HG02642 (cell line): Measurements from ENCODE around the gene COL19A1.
"Not testable (repeated sequence)": the region's sequence is repeated elsewhere in the genome, so short reads cannot be mapped to it uniquely, and the experiment has no call there.

Experiments used
- ATAC-seq: cut with Tn5 transposase; IDR thresholded peaks from one replicate; pipeline ENCODE4 v1.9.1; 2021; ENCODE audit warnings: mild to moderate bottlenecking; ENCODE audit not compliant: unreplicated experiment, poor library complexity

COL19A1 gene

DNA sequence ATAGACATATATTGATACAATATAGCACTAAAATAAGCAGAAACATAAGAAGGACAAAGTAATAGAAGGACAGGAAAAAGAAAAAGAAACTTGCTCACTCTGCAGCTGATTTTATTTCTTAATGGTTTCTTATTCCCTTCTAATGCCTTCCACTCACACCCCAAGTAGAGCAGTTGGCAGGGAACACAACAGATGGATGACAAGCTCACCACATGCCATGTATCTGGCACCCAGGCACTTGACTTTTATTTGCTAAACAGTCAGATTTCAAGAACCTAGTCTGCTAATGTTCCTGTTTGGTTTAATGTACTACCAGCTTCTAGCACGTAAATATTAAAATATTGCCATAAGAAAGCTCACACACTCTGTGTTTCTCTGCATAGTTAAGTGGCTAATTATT, 87.1 kb downstream of the COL19A1 start:
- ATAC-seq, result no peak

GRCh38 chr6:69954733-69955132, 88.4 kb downstream of the COL19A1 start:
- ATAC-seq, result no peak

DNA sequence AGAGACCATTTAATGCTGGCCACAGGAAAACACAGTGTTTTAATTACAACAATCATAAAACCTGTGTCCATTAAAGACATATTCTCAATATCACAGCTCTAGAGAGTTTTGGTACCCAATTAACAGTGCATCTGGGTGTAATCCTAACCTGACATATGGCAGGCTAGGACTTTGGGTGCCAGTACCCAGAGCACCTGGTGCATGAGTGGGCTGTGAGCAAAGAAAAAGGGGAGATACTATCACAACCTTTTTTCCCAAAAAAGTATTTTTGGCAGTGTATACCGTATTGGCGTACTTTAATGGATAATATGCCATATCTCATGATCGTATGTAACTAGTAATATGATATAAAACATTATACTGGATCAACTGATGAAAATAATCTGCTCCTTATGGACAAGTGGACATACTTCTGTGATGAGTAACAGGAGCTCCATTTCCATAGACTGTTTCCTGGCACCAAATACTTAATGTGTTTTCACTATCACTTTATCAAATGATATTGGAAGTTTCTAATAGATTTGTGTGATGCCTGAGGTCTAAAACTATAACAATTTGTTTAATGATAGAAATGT, 91.7 kb downstream of the COL19A1 start:
- no peak for ATAC-seq

DNA sequence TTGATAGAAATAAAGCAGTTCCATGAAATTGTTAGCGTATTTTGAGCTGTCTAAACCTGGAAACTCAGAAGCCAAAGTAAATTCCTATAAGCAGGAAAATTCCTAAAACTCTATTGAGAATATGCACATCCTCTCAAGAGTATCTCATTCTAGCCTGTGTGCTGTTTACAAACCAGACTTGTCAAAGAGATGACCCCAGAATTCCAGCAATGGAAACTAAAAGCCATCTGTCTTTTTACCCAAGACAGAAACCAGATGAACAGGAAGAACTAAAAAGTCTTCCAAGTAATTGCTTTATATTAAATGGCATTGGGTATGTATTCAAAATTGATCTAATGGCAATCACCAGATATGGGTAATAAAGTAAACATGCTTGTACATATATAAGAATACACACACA, 92.6 kb downstream of the COL19A1 start:
- no peak for ATAC-seq

GRCh38 chr6:69965974-69966373, 99.6 kb downstream of the COL19A1 start:
- ATAC-seq, result not testable (repeated sequence)

DNA sequence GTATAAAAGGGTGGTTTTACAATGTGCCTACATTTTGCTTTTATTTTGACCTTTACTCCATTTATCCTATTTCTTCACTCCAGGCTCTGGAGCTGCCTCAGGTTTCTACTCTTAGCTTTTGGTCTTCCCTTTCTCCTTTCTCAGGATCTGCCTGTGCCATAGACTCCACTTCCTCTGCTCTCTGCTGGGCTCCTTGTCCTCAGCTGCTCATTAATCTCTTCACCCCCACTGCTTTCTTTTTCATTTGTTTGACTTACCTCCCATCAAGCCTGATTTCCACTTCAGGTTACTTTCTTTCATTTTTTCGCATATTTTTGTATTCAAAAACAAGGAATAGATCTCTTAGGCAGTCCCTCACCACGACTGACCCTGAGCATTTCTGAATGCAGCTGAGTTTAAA, 106.8 kb downstream of the COL19A1 start:
- ATAC-seq, result no peak

GRCh38 chr6:69973763-69974162, 107.4 kb downstream of the COL19A1 start:
- ATAC-seq, result no peak

DNA sequence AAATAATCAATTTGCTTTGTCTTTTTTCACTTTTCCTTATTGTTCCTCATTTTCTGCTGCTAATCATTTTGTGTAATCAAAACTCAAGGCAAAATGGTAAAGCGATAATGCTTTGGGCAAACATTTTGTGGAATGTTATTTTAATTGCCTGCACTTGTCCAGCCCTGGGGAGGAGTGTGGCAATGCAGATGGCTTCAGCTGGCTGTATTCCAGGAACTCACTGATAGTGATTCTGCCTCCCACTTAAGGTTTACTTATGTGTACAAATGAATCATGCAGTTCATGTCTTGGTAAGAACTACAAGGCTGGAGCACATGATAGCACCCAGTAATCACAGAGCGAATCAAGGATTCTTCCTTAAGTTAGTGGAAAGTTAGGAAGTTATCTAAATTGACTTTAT, 107.8 kb downstream of the COL19A1 start:
- no peak for ATAC-seq

DNA sequence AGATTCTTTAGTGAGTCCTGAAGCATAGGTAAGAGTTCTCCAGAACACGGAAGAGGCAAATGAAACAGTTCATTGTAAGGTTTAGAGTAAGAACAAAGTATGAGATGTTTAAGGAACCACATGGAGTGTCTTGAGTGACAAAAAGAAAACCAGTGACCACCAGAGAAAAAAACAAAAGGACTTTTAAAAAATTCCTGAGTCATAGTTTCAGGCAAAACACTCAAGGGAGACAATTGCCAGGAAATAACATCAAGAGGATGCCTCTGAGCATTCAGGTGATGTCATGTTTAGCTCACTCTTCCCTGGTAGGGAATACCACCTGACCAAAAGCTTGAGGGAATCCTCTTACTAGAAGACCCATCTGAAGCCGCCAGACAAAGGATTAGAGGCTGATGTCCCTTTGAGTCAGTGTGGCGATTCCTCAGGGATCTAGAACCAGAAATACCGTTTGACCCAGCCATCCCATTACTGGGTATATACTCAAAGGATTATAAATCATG, 110.3 kb downstream of the COL19A1 start:
- no peak for ATAC-seq

DNA sequence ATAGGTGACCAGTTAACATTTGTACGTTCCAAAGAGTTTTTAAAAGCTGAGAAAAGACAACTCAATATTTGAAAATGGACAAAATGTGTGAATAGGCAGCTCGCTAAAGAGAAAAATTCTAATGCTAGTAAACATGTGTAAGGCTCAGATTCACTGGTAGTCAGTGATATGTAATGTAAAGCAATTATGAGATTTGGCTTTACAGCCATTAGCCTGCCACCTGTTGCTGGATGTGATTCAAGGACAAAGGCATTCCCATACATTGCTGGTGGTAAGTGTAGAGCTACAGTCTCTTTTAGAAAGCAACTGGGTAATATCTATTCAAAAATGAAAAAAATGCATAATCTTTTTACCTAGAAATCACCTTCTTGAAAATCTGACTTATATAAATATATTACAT, 114.3 kb downstream of the COL19A1 start:
- no peak for ATAC-seq

- ATAC-seq, result no peak
These were observed 118.2 kb downstream of the COL19A1 start for GRCh38 chr6:69984506-69984905.

GRCh38 chr6:69985180-69985579, 118.8 kb downstream of the COL19A1 start:
- ATAC-seq, result no peak

- no peak for ATAC-seq
These were observed 121.2 kb downstream of the COL19A1 start for GRCh38 chr6:69987550-69987949.

GRCh38 chr6:69988458-69989126, 122.2 kb downstream of the COL19A1 start:
- peak; percentile 55 for ATAC-seq

GRCh38 chr6:69994251-69994650, 127.9 kb downstream of the COL19A1 start:
- no peak for ATAC-seq

DNA sequence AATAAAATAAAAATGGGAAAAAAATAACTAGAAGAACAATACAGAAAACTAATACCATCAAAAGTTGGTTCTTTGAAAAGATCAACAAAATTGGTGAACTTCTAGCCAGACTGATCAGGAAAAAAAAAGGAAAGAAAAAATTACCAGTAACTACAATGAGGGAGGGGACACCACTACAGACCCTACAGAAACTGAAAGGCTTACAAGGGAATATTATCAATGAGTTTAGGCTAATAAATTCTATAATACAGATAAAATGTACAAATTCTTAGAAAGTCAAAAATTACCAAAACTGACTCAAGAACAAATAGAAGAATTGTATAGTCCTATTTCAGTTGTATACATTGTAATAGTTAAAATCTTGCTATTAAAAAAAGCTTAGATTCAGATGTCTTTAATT, 141.8 kb downstream of the COL19A1 start:
- ATAC-seq, result no peak

- ATAC-seq, result not testable (repeated sequence)
These were observed 144.0 kb downstream of the COL19A1 start for GRCh38 chr6:70010339-70010738.

- ATAC-seq, result not testable (repeated sequence)
These were observed 156.8 kb downstream of the COL19A1 start for GRCh38 chr6:70023201-70023600.

DNA sequence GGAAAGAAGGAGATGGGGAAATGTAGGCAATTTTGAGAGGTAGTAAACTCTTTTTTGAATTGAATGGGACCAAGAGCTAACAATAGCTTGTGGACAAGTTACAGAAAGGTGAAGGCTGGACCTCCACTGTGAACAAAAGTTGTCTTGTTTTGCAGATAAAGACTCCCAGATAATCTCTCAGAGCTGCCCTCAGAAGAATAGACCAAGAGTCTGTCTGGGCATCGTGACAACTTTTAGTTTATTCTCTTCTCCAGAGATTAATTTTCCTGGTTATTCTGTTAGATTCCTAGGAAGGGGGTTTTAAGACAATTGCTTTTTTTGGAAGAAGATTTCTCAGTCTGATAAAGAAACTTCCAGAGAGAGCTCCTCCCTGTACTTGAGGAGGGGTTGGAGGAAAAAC, 161.9 kb downstream of the COL19A1 start:
- ATAC-seq, result no peak

DNA sequence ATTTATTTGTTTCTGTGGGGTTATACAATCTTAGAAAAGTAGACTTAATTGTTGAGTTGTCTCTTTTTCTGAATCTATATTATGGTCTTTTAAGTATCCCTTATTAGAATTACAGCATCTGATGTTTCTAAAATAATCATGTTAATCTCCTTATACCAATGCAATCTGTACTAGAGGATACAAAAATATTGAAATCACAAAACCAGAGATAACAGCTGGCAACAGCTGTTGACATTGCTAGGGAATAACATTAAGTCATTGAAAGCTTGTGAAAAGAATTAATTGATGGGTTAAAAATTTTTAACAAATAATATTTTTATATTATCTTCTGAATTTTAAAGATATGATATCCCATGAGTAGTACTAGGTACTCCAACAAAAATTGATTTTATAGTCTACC, 162.6 kb downstream of the COL19A1 start:
- ATAC-seq, result no peak

- no peak for ATAC-seq
These were observed 167.4 kb downstream of the COL19A1 start for GRCh38 chr6:70033781-70034180.

GRCh38 chr6:70037445-70037844, 171.1 kb downstream of the COL19A1 start:
- no peak for ATAC-seq
